Lower lobe of right lung (tissue), 2 donors: ENCODE measurements around the gene STXBP4. TPM values are rescaled to one million over a fixed set of nuclear protein-coding genes. Genes with fewer than 3 reads are reported as not detected.

ENCODE experiments used
- ATAC-seq, 2 donors: fragments of 200-7000 bp; cut with Tn5 transposase; one replicate each; pipeline ENCODE4 v1.9.1; 2020 to 2022; ENCODE audit warnings: mild to moderate bottlenecking in 2 of 2, moderate library complexity in 2 of 2
- DNase-seq: peaks from one replicate; pipeline ENCODE4 v3.0.0-alpha.2; 2020
- H3K27ac ChIP-seq: fragments of 200-600 bp; one replicate; pipeline ENCODE4 v1.8.0; 2022
- H3K27me3 ChIP-seq: fragments of 200-600 bp; one replicate; pipeline ENCODE4 v1.8.0; 2022; ENCODE audit warnings: low read depth
- H3K36me3 ChIP-seq: fragments of 200-600 bp; one replicate; pipeline ENCODE4 v1.8.0; 2022; ENCODE audit warnings: mild to moderate bottlenecking
- H3K4me1 ChIP-seq: fragments of 200-600 bp; one replicate; pipeline ENCODE4 v1.8.0; 2022
- H3K4me3 ChIP-seq: fragments of 200-600 bp; one replicate; pipeline ENCODE4 v1.8.0; 2022; ENCODE audit warnings: mild to moderate bottlenecking
- H3K9me3 ChIP-seq: fragments of 200-600 bp; one replicate; pipeline ENCODE4 v1.8.0; 2022
- CTCF ChIP-seq: fragments of 200-600 bp; IDR thresholded peaks from one replicate; pipeline ENCODE4 v1.8.0; 2022; ENCODE audit warnings: antibody characterized with exemption, mild to moderate bottlenecking
- intact Hi-C: fragments of 100-400 bp; cut with DNase I; formaldehyde crosslinking; loops from one replicate; pipeline ENCODE4 v1.11.0; 2022
- total RNA-seq: library from RNA; stranded (reverse); fragmentation: NEBNext Ultra II Directional; extraction: Animal tissue kit (Norgen Biotek cat#: 25700); gene quantifications from one replicate; pipeline ENCODE4 v1.2.1, GENCODE V29; 2021
- donor health status: DM: no; HTN: yes; CAD: no; lungs with severe emphysema.

STXBP4 gene
- total RNA-seq, 1 donor from 2014 or later, result 11.8 TPM

- H3K27ac ChIP-seq, result no peak overlapping the region
- no peaks in the 10 kb centered on the region for H3K4me1 ChIP-seq
- no peak for TF ChIP-seq CTCF
- no peak for ATAC-seq
- H3K27me3 ChIP-seq, result no peaks in the 10 kb centered on the region
- H3K9me3 ChIP-seq, result no peaks in the 10 kb centered on the region
- H3K4me3 ChIP-seq, result no peak overlapping the region
- intact Hi-C loops, result no loop called here
- no peak for DNase-seq
- H3K36me3 ChIP-seq, result peaks cover 11% of the 10 kb centered on the region
Observed at GRCh38 chr17:55002458-55002857, 33.9 kb downstream of the STXBP4 start.

- Histone ChIP-seq H3K4me3 (no peak overlapping the region), H3K27me3 (no peaks in the 10 kb centered on the region), H3K4me1 (no peaks in the 10 kb centered on the region), H3K27ac (no peak overlapping the region), H3K36me3 (peaks cover 9% of the 10 kb centered on the region), H3K9me3 (no peaks in the 10 kb centered on the region)
- no peak for TF ChIP-seq CTCF
- intact Hi-C loops, result no loop called here
- ATAC-seq (no peak), DNase-seq (no peak)
Observed at GRCh38 chr17:55004484-55004883, 35.9 kb downstream of the STXBP4 start.

- Histone ChIP-seq H3K27me3 (no peaks in the 10 kb centered on the region), H3K4me3 (no peak overlapping the region), H3K9me3 (no peaks in the 10 kb centered on the region), H3K36me3 (no peaks in the 10 kb centered on the region), H3K4me1 (no peaks in the 10 kb centered on the region), H3K27ac (no peak overlapping the region)
- intact Hi-C loops, result no loop called here
- no peak for DNase-seq
- no peak for ATAC-seq
- TF ChIP-seq CTCF, result no peak
Observed at GRCh38 chr17:55005520-55005919, 37.0 kb downstream of the STXBP4 start.

- Histone ChIP-seq H3K4me1 (no peaks in the 10 kb centered on the region), H3K27ac (no peak overlapping the region), H3K9me3 (no peaks in the 10 kb centered on the region), H3K27me3 (no peaks in the 10 kb centered on the region), H3K36me3 (no peaks in the 10 kb centered on the region), H3K4me3 (no peak overlapping the region)
- ATAC-seq (no peak), DNase-seq (no peak)
- intact Hi-C loops, result no loop called here
- TF ChIP-seq CTCF, result no peak
Observed at GRCh38 chr17:55023626-55024025, 55.1 kb downstream of the STXBP4 start.

GRCh38 chr17:55037828-55038227 lies 69.3 kb downstream of the STXBP4 start:
- no peak for ATAC-seq
- Histone ChIP-seq H3K36me3 (no peaks in the 10 kb centered on the region), H3K4me3 (no peak overlapping the region), H3K4me1 (no peaks in the 10 kb centered on the region), H3K27me3 (no peaks in the 10 kb centered on the region), H3K27ac (no peak overlapping the region), H3K9me3 (no peaks in the 10 kb centered on the region)
- intact Hi-C loops, result no loop called here
- no peak for TF ChIP-seq CTCF
- DNase-seq, result no peak

GRCh38 chr17:55038291-55038690 lies 69.7 kb downstream of the STXBP4 start:
- Histone ChIP-seq H3K36me3 (no peaks in the 10 kb centered on the region), H3K4me3 (no peak overlapping the region), H3K27me3 (no peaks in the 10 kb centered on the region), H3K27ac (no peak overlapping the region), H3K9me3 (no peaks in the 10 kb centered on the region), H3K4me1 (no peaks in the 10 kb centered on the region)
- ATAC-seq, result no peak
- intact Hi-C loops, result no loop called here
- TF ChIP-seq CTCF, result no peak
- no peak for DNase-seq
